GM21423 (cell line): Measurements from ENCODE around the gene LDLRAD4.
"Not testable (repeated sequence)": the region's sequence is repeated elsewhere in the genome, so short reads cannot be mapped to it uniquely, and the experiment has no call there.

Source experiments
- ATAC-seq: cut with Tn5 transposase; IDR thresholded peaks from one replicate; pipeline ENCODE4 v1.9.1; 2021; ENCODE audit warnings: mild to moderate bottlenecking, moderate library complexity; ENCODE audit not compliant: unreplicated experiment

The LDLRAD4 gene

GRCh38 chr18:13677350-13677749 is 458.8 kb downstream of the LDLRAD4 start:
- ATAC-seq = not testable (repeated sequence)

DNA sequence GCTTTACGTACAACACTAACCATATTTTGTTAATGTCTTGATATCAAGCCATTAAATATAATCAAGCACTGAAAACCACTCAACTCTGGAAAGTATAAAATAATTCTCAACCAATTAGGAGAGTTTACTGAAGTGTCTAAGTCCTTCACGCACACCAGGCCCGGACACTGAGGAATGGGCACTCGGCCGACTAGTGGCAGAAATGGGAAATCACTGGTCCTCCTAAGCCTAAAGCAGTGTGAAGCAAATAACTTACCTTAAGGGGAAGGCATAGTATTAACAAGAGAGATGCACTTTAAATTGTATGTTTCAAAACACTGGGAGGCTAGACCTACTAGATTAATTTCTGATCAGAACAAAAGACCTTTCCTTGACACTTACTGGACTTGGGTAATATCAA is 462.1 kb downstream of the LDLRAD4 start:
- no peak for ATAC-seq

- ATAC-seq = no peak
Measured at GRCh38 chr18:13681701-13682100, 463.1 kb downstream of the LDLRAD4 start.

DNA sequence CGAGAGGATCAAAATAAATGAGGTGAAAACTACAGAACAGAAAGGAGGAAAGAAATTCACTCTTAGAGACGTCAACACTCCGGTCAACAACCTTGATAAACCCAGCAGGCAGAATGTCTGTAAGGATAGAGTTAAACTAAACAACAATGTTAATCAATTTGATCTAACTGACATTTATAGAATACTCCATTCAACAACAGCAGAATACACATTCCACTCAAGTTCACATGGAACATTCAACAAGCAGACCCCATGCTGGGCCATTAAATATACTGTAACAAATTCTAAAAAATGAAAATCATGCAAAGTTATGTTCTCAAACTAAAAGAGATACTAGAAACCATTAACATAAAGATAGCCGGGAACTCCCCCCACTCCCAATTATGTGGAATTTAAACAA is 466.0 kb downstream of the LDLRAD4 start:
- ATAC-seq = no peak

DNA sequence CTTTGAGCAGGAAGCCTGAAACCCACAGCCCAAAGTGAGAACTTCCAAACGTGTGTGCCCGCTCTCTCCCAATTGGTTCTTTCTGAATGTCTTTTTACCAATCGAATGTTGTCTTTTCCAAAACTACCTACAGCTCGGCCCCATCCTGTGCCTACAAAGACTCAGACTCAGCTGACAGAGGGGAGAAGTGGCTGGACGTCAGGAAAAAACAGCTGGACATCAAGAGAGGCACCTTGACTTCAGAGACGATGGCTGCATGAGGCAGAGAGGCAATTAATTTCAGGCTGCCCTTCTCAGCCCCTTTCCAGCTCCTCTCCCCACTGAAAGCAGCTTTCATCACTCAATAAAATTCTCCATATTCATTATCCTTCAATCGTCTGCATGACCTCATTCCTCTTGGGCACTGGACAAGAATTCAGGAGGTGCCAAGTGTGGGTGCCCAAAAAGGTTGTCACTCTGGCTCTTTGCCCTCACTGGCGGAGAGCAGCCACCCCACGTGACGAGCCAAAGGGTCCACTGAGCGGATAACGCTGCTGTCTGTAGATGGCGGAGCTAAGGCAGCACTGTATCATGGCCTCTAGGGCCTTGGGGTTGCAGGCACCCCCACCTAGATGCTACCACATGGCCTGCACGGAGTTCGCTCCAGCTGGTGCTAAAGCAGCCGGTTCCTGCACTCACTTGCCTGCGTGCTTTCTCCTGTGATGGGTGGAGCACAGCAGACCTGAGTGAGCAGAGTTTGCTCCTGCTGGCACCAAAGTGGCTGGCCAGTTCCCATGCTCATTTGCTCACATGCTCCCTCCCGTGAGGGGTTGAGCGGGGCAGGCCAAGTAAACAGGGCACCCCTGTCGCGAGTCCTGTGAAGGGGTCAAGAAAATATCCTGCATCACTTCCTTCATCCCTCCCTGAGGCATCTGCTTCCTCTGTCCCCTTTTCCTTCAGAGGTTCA is 469.9 kb downstream of the LDLRAD4 start:
- ATAC-seq = no peak

DNA sequence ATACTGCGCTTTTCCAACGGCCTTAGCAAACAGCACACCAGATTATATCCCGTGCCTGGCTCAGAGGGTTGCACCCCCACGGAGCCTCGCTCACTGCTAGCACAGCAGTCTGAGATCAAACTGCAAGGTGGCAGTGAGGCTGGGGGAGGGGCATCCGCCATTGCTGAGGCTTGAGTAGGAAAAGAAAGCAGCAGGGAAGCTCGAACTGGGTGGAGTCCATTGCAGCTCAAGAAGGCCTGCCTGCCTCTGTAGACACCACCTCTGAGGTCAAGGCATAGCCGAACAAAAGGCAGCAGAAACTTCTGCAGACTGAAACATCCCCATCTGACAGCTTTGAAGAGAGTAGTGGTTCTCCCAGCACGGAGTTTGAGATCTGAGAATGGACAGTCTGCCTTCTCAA is 471.5 kb downstream of the LDLRAD4 start:
- not testable (repeated sequence) for ATAC-seq

DNA sequence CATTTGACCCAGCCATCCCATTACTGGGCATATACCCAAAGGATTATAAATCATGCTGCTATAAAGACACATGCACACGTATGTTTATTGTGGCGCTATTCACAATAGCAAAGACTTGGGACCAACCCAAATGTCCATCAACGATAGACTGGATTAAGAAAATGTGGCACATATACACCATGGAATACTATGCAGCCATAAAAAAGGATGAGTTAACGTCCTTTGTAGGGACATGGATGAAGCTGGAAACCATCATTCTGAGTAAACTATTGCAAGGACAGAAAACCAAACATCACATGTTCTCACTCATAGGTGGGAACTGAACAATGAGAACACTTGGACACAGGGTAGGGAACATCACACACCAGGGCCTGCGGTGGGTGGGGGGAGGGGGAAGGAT is 476.8 kb downstream of the LDLRAD4 start:
- ATAC-seq = not testable (repeated sequence)

DNA sequence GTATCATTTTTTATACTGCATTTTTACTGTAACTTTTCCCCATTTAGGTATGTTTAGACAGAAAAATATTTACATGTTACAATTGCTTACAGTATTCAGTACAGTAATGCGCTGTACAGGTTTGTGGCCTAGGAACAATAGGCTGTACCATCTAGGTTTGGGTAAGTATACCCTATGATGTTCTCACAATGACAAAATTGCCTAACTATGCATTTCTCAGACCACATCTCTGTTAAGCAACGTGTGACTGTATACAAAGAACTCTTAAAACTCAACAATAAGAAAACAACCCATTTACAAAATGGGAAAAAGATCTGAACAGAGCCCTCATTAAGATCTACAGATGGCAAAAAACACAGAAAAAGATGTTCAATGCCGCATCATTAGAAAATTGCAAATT is 478.4 kb downstream of the LDLRAD4 start:
- ATAC-seq = no peak

- no peak for ATAC-seq
Measured at GRCh38 chr18:13700153-13700552, 481.6 kb downstream of the LDLRAD4 start.
